ENCODE data around the gene TAOK3. TPM values are rescaled to one million over a fixed set of nuclear protein-coding genes. Genes with fewer than 3 reads are reported as not detected.
A peak's percentile ranks its signal among the peaks of the same experiment; 100 is the strongest.
"Not testable (repeated sequence)": the region's sequence is repeated elsewhere in the genome, so short reads cannot be mapped to it uniquely, and the experiment has no call there.

Gene TAOK3
- total and polyA plus RNA-seq, 8 donors: 7.5 to 131 (median 29.0) TPM

DNA sequence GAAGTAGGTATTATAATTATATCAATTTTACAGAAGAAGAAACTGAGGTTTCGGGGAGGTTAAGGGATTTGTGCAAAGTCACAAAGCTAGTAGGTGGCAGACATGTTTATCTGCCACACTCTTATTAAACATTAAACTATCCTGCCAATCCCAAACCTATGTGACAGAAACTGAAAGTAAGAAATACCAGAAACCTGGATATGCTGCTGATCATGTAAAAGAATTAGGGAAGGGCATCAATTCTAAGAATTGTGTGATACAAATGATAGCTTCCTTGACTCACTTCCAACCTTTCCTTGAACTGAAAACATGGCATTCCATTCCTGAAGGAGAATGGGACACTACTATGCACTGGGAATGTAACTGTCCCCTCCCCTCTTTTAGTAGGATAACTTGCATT is 16.9 kb downstream of the TAOK3 start:
- Histone ChIP-seq H3K4me1 (peaks cover 21 to 69% (median 36%) of the 10 kb centered on the region in 4 donors), H3K4me3 (no peak overlapping the region), H3K27me3 (no peaks in the 10 kb centered on the region), H3K9me3 (no peaks in the 10 kb centered on the region), H3K27ac (peak overlapping the region in 2 of 5 donors; percentile 44 to 68), H3K36me3 (peaks cover 0 to 7% (median 2%) of the 10 kb centered on the region in 4 donors)
- 65 to 88% (median 82%) methylated on average over 1 of the region's 1 CpG for WGBS, 5 donors
- no peak for DNase-seq
- intact Hi-C loops (cut with DNase I; ENCODE audit: low total_unique reads): no loop called here
- TF ChIP-seq EP300 (IDR thresholded peaks at IDR 0.05) (no peak), POLR2A (IDR thresholded peaks at IDR 0.05) (no peak), POLR2AphosphoS5 (IDR thresholded peaks at IDR 0.05) (no peak)
- TF ChIP-seq, protein P1, sequence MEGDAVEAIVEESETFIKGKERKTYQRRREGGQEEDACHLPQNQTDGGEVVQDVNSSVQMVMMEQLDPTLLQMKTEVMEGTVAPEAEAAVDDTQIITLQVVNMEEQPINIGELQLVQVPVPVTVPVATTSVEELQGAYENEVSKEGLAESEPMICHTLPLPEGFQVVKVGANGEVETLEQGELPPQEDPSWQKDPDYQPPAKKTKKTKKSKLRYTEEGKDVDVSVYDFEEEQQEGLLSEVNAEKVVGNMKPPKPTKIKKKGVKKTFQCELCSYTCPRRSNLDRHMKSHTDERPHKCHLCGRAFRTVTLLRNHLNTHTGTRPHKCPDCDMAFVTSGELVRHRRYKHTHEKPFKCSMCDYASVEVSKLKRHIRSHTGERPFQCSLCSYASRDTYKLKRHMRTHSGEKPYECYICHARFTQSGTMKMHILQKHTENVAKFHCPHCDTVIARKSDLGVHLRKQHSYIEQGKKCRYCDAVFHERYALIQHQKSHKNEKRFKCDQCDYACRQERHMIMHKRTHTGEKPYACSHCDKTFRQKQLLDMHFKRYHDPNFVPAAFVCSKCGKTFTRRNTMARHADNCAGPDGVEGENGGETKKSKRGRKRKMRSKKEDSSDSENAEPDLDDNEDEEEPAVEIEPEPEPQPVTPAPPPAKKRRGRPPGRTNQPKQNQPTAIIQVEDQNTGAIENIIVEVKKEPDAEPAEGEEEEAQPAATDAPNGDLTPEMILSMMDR (IDR thresholded peaks at IDR 0.05): no peak

- peaks cover 21 to 62% (median 35%) of the 10 kb centered on the region in 4 donors for H3K4me1 ChIP-seq
- no peak for TF ChIP-seq POLR2AphosphoS5 (IDR thresholded peaks at IDR 0.05)
- no peak for TF ChIP-seq EP300 (IDR thresholded peaks at IDR 0.05)
- TF ChIP-seq, protein P1 (IDR thresholded peaks at IDR 0.05): no peak
- TF ChIP-seq POLR2A (IDR thresholded peaks at IDR 0.05): no peak
- H3K36me3 ChIP-seq: peaks cover 0 to 7% (median 2%) of the 10 kb centered on the region in 4 donors
- no peaks in the 10 kb centered on the region for H3K9me3 ChIP-seq
- intact Hi-C loops (cut with DNase I; ENCODE audit: low total_unique reads): no loop called here
- DNase-seq: no peak
- no peak overlapping the region for H3K27ac ChIP-seq
- H3K4me3 ChIP-seq: no peak overlapping the region
- WGBS, 5 donors: 91 to 97% (median 92%) methylated on average over 1 of the region's 1 CpG
- H3K27me3 ChIP-seq: no peaks in the 10 kb centered on the region
Observed at GRCh38 chr12:118354903-118355302, 17.8 kb downstream of the TAOK3 start.

DNA sequence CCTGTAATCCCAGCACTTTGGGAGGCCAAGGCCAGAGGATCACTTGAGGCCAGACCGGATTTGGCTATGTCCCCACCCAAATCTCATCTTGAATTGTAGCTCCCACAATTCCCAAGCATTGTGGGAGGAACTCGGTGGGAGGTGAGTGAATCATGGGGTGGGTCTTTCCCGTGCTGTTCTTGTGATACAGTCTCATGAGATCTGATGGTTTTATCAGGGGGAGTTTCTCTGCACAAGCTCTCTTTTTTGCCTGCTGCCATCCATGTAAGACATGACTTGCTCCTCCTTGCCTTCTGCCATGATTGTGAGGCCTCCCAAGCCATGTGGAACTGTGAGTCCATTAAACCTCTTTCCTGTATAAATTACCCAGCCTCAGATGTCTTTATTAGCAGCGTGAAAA is 18.2 kb downstream of the TAOK3 start:
- H3K4me3 ChIP-seq; intact Hi-C loops (cut with DNase I; ENCODE audit: low total_unique reads); H3K27ac ChIP-seq; DNase-seq; H3K9me3 ChIP-seq; H3K36me3 ChIP-seq; H3K27me3 ChIP-seq: not testable (repeated sequence)
- peaks cover 21 to 58% (median 33%) of the 10 kb centered on the region in 4 donors for H3K4me1 ChIP-seq
- WGBS, 5 donors: 91 to 97% (median 95%) methylated on average over 4 of the region's 4 CpGs

DNA sequence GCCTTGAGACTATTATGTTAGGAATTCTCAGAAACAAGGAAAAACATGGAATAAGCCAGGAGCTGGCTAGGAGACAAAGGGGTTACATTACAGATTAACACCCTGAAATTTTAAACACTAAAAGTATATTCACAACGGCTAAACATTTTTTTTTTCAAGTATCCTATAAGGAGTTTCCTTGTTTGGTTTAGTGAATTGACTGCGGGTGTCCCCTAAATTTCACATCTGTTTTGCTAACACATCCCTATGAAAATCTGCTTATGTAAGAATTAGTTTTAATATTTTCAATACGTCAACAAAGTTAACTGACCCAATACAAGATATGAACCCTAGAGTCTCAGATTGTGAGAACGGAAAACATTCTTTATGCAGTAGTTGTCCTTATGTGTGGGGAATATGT is 19.0 kb downstream of the TAOK3 start:
- intact Hi-C loops (cut with DNase I; ENCODE audit: low total_unique reads): no loop called here
- no peaks in the 10 kb centered on the region for H3K9me3 ChIP-seq
- DNase-seq: no peak
- H3K4me3 ChIP-seq: no peak overlapping the region
- 79 to 88% (median 84%) methylated on average over 4 of the region's 4 CpGs for WGBS, 5 donors
- H3K4me1 ChIP-seq: peaks cover 21 to 57% (median 31%) of the 10 kb centered on the region in 4 donors
- H3K36me3 ChIP-seq: peaks cover 0 to 7% (median 2%) of the 10 kb centered on the region in 4 donors
- H3K27me3 ChIP-seq: no peaks in the 10 kb centered on the region
- TF ChIP-seq, protein P1 (IDR thresholded peaks at IDR 0.05): no peak
- TF ChIP-seq POLR2A (IDR thresholded peaks at IDR 0.05): no peak
- no peak for TF ChIP-seq EP300 (IDR thresholded peaks at IDR 0.05)
- no peak for TF ChIP-seq POLR2AphosphoS5 (IDR thresholded peaks at IDR 0.05)
- H3K27ac ChIP-seq: peak overlapping the region in 1 of 5 donors; percentile 43

- TF ChIP-seq, protein P1 (IDR thresholded peaks at IDR 0.05): no peak
- TF ChIP-seq POLR2AphosphoS5 (IDR thresholded peaks at IDR 0.05): peak in 1 of 3 donors; percentile 37
- Histone ChIP-seq H3K4me3 (no peak overlapping the region), H3K36me3 (peaks cover 0 to 7% (median 2%) of the 10 kb centered on the region in 4 donors), H3K9me3 (no peaks in the 10 kb centered on the region), H3K27ac (peak overlapping the region in 1 of 5 donors; percentile 14), H3K27me3 (no peaks in the 10 kb centered on the region), H3K4me1 (peaks cover 11 to 62% (median 23%) of the 10 kb centered on the region in 4 donors)
- intact Hi-C loops (cut with DNase I; ENCODE audit: low total_unique reads): no loop called here
- 81 to 85% (median 83%) methylated on average over 6 of the region's 6 CpGs for WGBS, 5 donors
- no peak for DNase-seq
Observed at GRCh38 chr12:118350908-118351559, 21.7 kb downstream of the TAOK3 start.

Data from stomach (tissue), 9 donors.